NAMALWA (cell line): ENCODE measurements around the gene CCDC60.

ENCODE experiments used
- DNase-seq: peaks from one replicate; pipeline ENCODE4 v3.0.0-alpha.2; 2015; ENCODE audit warnings: low spot score

CCDC60 gene

GRCh38 chr12:119389687-119390086 lies 55.2 kb downstream of the CCDC60 start:
- DNase-seq = no peak

GRCh38 chr12:119391673-119392072 lies 57.1 kb downstream of the CCDC60 start:
- no peak for DNase-seq

GRCh38 chr12:119393677-119394076 lies 59.1 kb downstream of the CCDC60 start:
- no peak for DNase-seq

- no peak for DNase-seq
These were observed 63.0 kb downstream of the CCDC60 start for GRCh38 chr12:119397540-119397939.

GRCh38 chr12:119398190-119398589 lies 63.7 kb downstream of the CCDC60 start:
- no peak for DNase-seq

- no peak for DNase-seq
These were observed 64.8 kb downstream of the CCDC60 start for GRCh38 chr12:119399301-119399700.

- no peak for DNase-seq
These were observed 71.8 kb downstream of the CCDC60 start for GRCh38 chr12:119406308-119406707.

- DNase-seq = no peak
These were observed 72.3 kb downstream of the CCDC60 start for GRCh38 chr12:119406811-119407210.

- no peak for DNase-seq
These were observed 74.5 kb downstream of the CCDC60 start for GRCh38 chr12:119409043-119409442.

- DNase-seq = no peak
These were observed 75.9 kb downstream of the CCDC60 start for GRCh38 chr12:119410396-119410795.

GRCh38 chr12:119412306-119412705 lies 77.8 kb downstream of the CCDC60 start:
- DNase-seq = no peak

- peak; percentile 66 for DNase-seq
These were observed 78.6 kb downstream of the CCDC60 start for GRCh38 chr12:119412811-119413794.

GRCh38 chr12:119415714-119416113 lies 81.2 kb downstream of the CCDC60 start:
- DNase-seq = no peak

- DNase-seq = no peak
These were observed 82.9 kb downstream of the CCDC60 start for GRCh38 chr12:119417440-119417839.

GRCh38 chr12:119419381-119419780 lies 84.9 kb downstream of the CCDC60 start:
- DNase-seq = no peak

- peak; percentile 65 for DNase-seq
These were observed 88.8 kb downstream of the CCDC60 start for GRCh38 chr12:119423285-119423684.

- no peak for DNase-seq
These were observed 91.1 kb downstream of the CCDC60 start for GRCh38 chr12:119425623-119426022.

GRCh38 chr12:119431151-119431550 lies 96.6 kb downstream of the CCDC60 start:
- no peak for DNase-seq

- no peak for DNase-seq
These were observed 98.4 kb downstream of the CCDC60 start for GRCh38 chr12:119432949-119433348.

GRCh38 chr12:119440803-119441360 lies 106.4 kb downstream of the CCDC60 start:
- no peak for DNase-seq

GRCh38 chr12:119444462-119445044 lies 110.0 kb downstream of the CCDC60 start:
- peak; percentile 75 for DNase-seq

GRCh38 chr12:119446459-119446858 lies 111.9 kb downstream of the CCDC60 start:
- DNase-seq = no peak

- DNase-seq = no peak
These were observed 112.6 kb downstream of the CCDC60 start for GRCh38 chr12:119447126-119447525.
